Suprapubic skin (tissue), 4 donors: ENCODE measurements around the gene PLAU. TPM values are rescaled to one million over a fixed set of nuclear protein-coding genes. Genes with fewer than 3 reads are reported as not detected.
"Not testable (repeated sequence)": the region's sequence is repeated elsewhere in the genome, so short reads cannot be mapped to it uniquely, and the experiment has no call there.

Experiments used
- DNase-seq, 2 donors: peaks; one replicate each; pipeline ENCODE4 v3.0.0-alpha.2; 2019; ENCODE audit warnings: low spot score in 2 of 2
- H3K27ac ChIP-seq: fragments of 200-600 bp; sonication (generic); one replicate; pipeline ENCODE4 v1.5.1; 2019
- H3K27me3 ChIP-seq: fragments of 200-600 bp; sonication (generic); one replicate; pipeline ENCODE4 v1.5.1; 2019
- H3K36me3 ChIP-seq: fragments of 200-600 bp; sonication (generic); one replicate; pipeline ENCODE4 v1.5.1; 2019
- H3K4me1 ChIP-seq: fragments of 200-600 bp; sonication (generic); one replicate; pipeline ENCODE4 v1.5.1; 2019
- H3K4me3 ChIP-seq: fragments of 200-600 bp; sonication (generic); one replicate; pipeline ENCODE4 v1.5.1; 2019; ENCODE audit warnings: mild to moderate bottlenecking
- H3K9me3 ChIP-seq: fragments of 200-600 bp; sonication (generic); one replicate; pipeline ENCODE4 v1.5.1; 2019
- EP300 ChIP-seq: sonication (generic); formaldehyde crosslinking; IDR thresholded peaks from one replicate; pipeline ENCODE4 v1.6.1; 2017; ENCODE audit warnings: antibody characterized with exemption
- POLR2A ChIP-seq, 2 donors: fragments of 450-650 bp; IDR thresholded peaks; one replicate each; pipeline ENCODE4 v1.6.1; 2017; ENCODE audit warnings: antibody characterized with exemption in 2 of 2, mild to moderate bottlenecking in 2 of 2, moderate library complexity in 2 of 2
- POLR2AphosphoS5 ChIP-seq, 3 donors: sonication (generic); formaldehyde crosslinking; IDR thresholded peaks; one replicate each; pipeline ENCODE4 v1.6.1; 2017; ENCODE audit warnings: antibody characterized with exemption in 3 of 3
- WGBS: methylation state at CpG from one replicate; pipeline ENCODE4 v1.1.5; 2018; 5-methylcytosine and 5-hydroxymethylcytosine counted together
- total RNA-seq, 4 donors: library from RNA; depleted of rRNA; stranded (reverse); fragments of >200 nt; gene quantifications; one replicate each; pipeline ENCODE4 v1.1.0, GENCODE V29; 2016
- TF ChIP-seq, protein P1 (sequence below), 2 donors: fragments of 200-600 bp in 1 of 2; fragments of 450-650 bp in 1 of 2; sonication (generic) in 1 of 2; IDR thresholded peaks; one replicate each; pipeline ENCODE4 v1.5.1; 2016 to 2019; ENCODE audit warnings: antibody characterized with exemption in 2 of 2, mild to moderate bottlenecking in 1 of 2, moderate library complexity in 1 of 2

Gene PLAU
- total RNA-seq, 4 donors from 2014 or later = 8.4 to 19.1 (median 10.8) TPM

DNA sequence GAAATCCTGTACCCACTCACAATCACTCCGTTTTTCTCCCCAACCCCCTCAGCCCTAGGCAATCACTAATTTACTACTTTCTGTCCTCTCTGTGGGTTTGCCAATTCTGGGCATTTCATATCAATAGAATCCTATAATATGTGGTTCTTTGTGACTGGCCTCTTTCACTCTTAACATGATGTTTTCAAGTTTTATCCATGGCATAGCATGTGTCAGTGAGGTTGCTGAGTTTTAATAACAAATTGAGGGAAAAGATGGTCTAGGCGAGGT is 11.9 kb downstream of the PLAU start:
- Histone ChIP-seq H3K4me3 (no peak overlapping the region), H3K27ac (no peak overlapping the region), H3K4me1 (peaks cover 35% of the 10 kb centered on the region), H3K27me3 (no peaks in the 10 kb centered on the region), H3K9me3 (no peaks in the 10 kb centered on the region), H3K36me3 (no peaks in the 10 kb centered on the region)
- 88% methylated on average over 2 of the region's 2 CpGs for WGBS
- TF ChIP-seq EP300 (no peak), POLR2AphosphoS5 (IDR thresholded peaks at IDR 0.05) (no peak), POLR2A (IDR thresholded peaks at IDR 0.05) (no peak)
- TF ChIP-seq, protein P1, sequence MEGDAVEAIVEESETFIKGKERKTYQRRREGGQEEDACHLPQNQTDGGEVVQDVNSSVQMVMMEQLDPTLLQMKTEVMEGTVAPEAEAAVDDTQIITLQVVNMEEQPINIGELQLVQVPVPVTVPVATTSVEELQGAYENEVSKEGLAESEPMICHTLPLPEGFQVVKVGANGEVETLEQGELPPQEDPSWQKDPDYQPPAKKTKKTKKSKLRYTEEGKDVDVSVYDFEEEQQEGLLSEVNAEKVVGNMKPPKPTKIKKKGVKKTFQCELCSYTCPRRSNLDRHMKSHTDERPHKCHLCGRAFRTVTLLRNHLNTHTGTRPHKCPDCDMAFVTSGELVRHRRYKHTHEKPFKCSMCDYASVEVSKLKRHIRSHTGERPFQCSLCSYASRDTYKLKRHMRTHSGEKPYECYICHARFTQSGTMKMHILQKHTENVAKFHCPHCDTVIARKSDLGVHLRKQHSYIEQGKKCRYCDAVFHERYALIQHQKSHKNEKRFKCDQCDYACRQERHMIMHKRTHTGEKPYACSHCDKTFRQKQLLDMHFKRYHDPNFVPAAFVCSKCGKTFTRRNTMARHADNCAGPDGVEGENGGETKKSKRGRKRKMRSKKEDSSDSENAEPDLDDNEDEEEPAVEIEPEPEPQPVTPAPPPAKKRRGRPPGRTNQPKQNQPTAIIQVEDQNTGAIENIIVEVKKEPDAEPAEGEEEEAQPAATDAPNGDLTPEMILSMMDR (IDR thresholded peaks at IDR 0.05) = no peak
- no peak for DNase-seq

DNA sequence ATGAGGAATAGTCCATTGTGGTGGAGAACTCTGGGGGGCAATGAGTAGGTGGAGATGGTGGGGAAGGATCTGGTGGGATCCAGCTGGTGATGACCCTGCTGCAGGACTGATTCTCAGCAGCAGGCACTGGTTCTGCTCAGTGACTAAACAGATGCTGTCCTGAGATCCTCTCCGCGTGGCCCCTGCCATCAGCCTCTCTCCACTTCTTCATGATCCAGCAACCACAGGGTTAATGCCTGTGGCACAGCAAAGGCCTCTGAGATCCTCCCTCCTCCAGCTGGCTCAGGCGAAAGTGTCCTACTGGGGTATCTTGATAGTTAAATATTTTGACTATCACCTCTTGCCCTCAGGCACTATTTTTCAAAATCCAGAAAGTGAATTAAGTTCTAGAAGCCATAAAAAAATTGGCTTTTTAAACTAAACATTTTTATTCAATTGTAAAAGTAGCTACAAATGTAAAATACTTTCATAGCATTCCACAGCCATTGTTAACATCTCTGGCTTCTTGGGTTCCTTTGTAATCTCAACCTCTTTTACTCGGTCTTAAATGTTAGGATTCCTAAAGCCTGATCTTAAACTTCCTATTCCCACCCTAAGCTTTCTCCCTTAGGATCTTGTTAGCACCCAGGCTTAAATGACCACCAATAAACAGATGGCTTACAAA is 13.1 kb downstream of the PLAU start:
- no peaks in the 10 kb centered on the region for H3K36me3 ChIP-seq
- WGBS = 60% methylated on average over 4 of the region's 4 CpGs

DNA sequence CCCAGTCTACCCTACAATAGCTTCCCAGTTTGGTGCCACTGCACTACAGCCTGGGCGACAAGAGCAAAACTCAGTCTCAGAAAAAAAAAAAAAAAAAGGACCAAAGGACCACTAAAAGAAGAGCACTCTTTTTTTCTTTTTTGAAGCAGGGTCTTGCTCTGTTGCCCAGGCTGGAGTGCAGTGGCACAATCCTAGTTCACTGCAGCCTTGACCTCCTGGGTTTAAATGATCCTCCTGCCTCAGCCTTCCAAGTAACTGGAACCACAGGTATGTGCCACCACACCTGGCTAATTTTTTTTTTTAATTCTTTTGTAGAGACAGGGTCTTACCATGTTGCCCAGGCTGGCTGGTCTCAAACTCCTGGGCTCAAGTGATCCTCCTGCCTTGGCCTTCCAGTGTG is 14.0 kb downstream of the PLAU start:
- no peak for DNase-seq
- WGBS = 86% methylated on average over 1 of the region's 1 CpG
- no peaks in the 10 kb centered on the region for H3K27me3 ChIP-seq
- peaks cover 20% of the 10 kb centered on the region for H3K4me1 ChIP-seq
- TF ChIP-seq POLR2AphosphoS5 (IDR thresholded peaks at IDR 0.05) (no peak), POLR2A (IDR thresholded peaks at IDR 0.05) (no peak), EP300 (no peak)
- TF ChIP-seq, protein P1 (IDR thresholded peaks at IDR 0.05) = no peak
- no peak overlapping the region for H3K27ac ChIP-seq
- no peaks in the 10 kb centered on the region for H3K9me3 ChIP-seq
- no peaks in the 10 kb centered on the region for H3K36me3 ChIP-seq
- H3K4me3 ChIP-seq = no peak overlapping the region

More for the DNA sequence above, 13.1 kb downstream of the PLAU start:
- Histone ChIP-seq H3K27ac (no peak overlapping the region), H3K4me3 (no peak overlapping the region), H3K27me3 (no peaks in the 10 kb centered on the region), H3K4me1 (peaks cover 29% of the 10 kb centered on the region), H3K9me3 (no peaks in the 10 kb centered on the region)
- DNase-seq = no peak
- no peak for TF ChIP-seq EP300
- TF ChIP-seq, protein P1 (IDR thresholded peaks at IDR 0.05) = no peak
- no peak for TF ChIP-seq POLR2A (IDR thresholded peaks at IDR 0.05)
- TF ChIP-seq POLR2AphosphoS5 (IDR thresholded peaks at IDR 0.05) = no peak

DNA sequence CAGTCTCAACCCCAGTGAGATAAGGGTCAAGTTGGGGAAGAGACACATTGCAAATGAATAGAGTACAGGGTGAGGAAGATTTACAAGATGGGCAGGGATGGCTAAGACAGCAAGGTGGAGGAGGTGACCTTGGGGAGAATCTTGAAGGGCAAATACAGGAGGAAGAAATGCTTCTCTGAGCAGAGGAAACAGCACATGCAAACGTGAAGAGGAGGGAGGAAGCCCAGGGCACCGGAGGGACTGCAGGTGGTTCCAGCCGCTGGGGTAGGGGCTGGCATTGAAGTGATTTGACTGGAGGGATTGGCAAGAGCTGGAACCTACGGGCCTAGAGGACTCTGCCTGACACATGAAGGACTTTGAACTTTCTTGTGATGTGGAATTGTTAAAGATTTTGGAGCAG is 14.6 kb downstream of the PLAU start:
- Histone ChIP-seq H3K4me1 (peaks cover 14% of the 10 kb centered on the region), H3K9me3 (no peaks in the 10 kb centered on the region), H3K36me3 (no peaks in the 10 kb centered on the region), H3K27me3 (no peaks in the 10 kb centered on the region), H3K4me3 (no peak overlapping the region), H3K27ac (no peak overlapping the region)
- no peak for DNase-seq
- TF ChIP-seq, protein P1 (IDR thresholded peaks at IDR 0.05) = no peak
- no peak for TF ChIP-seq POLR2A (IDR thresholded peaks at IDR 0.05)
- TF ChIP-seq POLR2AphosphoS5 (IDR thresholded peaks at IDR 0.05) = no peak
- no peak for TF ChIP-seq EP300
- WGBS = 70% methylated on average over 4 of the region's 4 CpGs

DNA sequence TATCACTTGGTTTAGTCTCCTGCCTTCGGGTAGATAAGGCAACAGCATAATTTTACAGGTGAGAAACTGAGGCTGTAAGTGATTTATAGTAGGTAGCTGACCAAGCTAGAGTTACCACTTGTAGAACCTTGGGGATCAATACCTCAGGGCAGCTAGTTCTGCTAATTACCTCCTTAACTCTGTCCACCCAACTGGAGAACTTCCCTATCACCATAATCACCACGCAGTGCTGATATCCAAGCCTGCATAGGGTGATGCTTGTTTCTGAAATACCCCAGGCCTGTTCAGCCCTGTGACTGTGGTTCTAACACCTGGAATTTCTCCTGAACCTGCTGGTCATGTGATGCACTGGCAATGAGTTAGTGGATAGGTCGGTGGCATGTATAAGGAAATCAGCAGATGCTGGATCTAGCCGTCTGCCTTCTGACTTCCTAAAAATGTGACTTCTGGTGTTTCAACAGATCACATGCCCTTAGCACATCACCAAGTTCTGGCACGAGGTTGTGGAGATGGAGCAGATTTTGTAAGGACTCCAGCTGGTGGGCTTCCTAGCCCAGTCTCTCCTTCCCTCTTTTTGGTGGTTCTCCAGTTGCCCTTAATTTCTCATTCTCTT is 15.3 kb downstream of the PLAU start:
- H3K27me3 ChIP-seq = no peaks in the 10 kb centered on the region
- 77% methylated on average over 5 of the region's 5 CpGs for WGBS
- peaks cover 16% of the 10 kb centered on the region for H3K4me1 ChIP-seq
- no peak for DNase-seq
- no peaks in the 10 kb centered on the region for H3K36me3 ChIP-seq
- no peak overlapping the region for H3K27ac ChIP-seq
- H3K9me3 ChIP-seq = no peaks in the 10 kb centered on the region
- H3K4me3 ChIP-seq = no peak overlapping the region
- TF ChIP-seq POLR2AphosphoS5 (IDR thresholded peaks at IDR 0.05) = no peak
- TF ChIP-seq, protein P1 (IDR thresholded peaks at IDR 0.05) = no peak
- TF ChIP-seq POLR2A (IDR thresholded peaks at IDR 0.05) = no peak
- TF ChIP-seq EP300 = no peak

DNA sequence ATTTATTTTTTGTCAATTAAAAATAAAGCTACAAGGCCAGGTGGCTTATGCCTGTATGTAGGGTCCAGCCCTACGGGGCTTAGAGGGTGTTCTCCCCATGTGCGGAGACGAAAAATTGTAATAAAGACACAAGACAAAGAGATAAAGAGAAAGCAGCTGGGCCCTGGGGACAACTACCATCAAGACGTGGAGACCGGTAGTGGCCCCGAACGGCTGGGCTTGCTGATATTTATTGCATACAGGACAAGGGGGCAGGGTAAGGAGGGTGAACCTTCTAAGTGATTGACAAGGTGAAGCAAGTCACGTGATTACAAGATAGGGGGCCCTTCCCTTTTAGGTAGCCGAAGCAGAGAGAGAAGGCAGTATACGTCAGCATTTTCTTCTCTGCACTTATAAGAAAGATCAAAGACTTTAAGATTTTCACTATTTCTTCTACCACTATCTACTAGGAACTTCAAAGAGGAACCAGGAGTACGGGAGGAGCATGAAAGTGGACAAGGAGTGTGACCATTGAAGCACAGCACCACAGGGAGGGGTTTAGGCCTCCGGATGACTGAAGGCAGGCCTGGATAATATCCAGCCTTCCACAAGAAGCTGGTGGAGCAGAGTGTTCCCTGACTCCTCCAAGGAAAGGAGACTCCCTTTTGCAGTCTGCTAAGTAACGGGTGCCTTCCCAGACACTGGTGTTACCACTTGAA is 19.8 kb downstream of the PLAU start:
- H3K27ac ChIP-seq, DNase-seq, H3K36me3 ChIP-seq, H3K27me3 ChIP-seq, H3K9me3 ChIP-seq, H3K4me3 ChIP-seq: not testable (repeated sequence)
- peaks cover 38% of the 10 kb centered on the region for H3K4me1 ChIP-seq
- WGBS = 77% methylated on average over 13 of the region's 13 CpGs
